GM13977 (cell line): Measurements from ENCODE around the gene TLN1.

Experiments
- DNase-seq: peaks from one replicate; pipeline ENCODE4 v3.0.0; 2012; ENCODE audit warnings: low spot score
- in situ Hi-C: fragments of 300-500 bp; cut with MboI; formaldehyde crosslinking; loops from one replicate; pipeline ENCODE4 v1.12.0; 2022; ENCODE audit warnings: low sequenced_read_pairs, low pct_unique_long_range_greater_than_20kb, mixed read lengths, inconsistent platforms; ENCODE audit not compliant: unreplicated experiment
- TF ChIP-seq, protein P1 (sequence below): IDR thresholded peaks from 2 replicates; pipeline ENCODE4 v1.5.1; 2012; ENCODE audit warnings: mild to moderate bottlenecking, control low read depth; ENCODE audit not compliant: insufficient read depth; ENCODE audit errors: extremely low read depth, missing control alignments

TLN1 gene

DNA sequence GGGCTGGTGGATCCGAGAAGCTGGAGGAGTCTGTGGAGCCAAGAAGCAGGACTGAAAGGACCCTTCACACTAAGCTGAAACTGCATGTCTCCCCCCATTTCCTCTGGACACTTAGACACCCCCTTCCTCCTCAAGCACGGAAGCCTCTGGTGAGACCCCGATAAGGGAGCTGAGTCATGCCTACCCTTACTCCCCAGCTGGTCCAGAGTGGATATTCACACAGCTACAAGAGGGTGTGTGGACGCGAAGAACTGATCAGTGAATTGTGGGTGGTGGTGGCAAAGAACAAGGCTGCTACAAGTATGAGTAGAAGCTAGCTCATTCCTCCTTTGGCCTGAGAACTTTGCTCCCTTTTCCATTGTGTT is 4.3 kb downstream of the TLN1 start:
- TF ChIP-seq, protein P1, sequence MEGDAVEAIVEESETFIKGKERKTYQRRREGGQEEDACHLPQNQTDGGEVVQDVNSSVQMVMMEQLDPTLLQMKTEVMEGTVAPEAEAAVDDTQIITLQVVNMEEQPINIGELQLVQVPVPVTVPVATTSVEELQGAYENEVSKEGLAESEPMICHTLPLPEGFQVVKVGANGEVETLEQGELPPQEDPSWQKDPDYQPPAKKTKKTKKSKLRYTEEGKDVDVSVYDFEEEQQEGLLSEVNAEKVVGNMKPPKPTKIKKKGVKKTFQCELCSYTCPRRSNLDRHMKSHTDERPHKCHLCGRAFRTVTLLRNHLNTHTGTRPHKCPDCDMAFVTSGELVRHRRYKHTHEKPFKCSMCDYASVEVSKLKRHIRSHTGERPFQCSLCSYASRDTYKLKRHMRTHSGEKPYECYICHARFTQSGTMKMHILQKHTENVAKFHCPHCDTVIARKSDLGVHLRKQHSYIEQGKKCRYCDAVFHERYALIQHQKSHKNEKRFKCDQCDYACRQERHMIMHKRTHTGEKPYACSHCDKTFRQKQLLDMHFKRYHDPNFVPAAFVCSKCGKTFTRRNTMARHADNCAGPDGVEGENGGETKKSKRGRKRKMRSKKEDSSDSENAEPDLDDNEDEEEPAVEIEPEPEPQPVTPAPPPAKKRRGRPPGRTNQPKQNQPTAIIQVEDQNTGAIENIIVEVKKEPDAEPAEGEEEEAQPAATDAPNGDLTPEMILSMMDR: no peak
- no peak for DNase-seq
- in situ Hi-C loops: loop anchor here (10.0 kb wide), 1 partner anchor 63 kb away; the partner anchor contains the start of gene ARHGEF39

DNA sequence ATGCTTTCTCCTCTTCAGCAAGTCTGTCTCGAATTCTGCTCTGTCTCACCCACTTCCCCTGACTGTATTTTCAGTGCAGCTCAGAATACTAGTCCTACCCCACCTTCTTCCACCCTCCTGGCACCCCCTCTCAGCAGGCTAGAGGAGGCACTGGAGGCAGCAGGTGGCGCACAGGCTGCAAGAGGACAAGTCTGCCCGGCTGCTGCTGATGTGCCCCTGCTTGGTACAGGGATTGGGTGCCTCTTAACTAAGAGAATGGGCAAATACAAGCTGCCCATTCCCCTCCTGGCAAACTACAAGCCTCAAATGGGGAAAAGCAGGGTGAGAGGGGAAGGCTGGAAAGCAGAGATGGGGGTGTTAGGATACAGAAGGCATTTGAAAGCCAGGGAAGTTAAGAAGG is 5.1 kb downstream of the TLN1 start:
- DNase-seq: no peak
- TF ChIP-seq, protein P1: peak; percentile 38
- in situ Hi-C loops: loop anchor here (10.0 kb wide), 1 partner anchor 62 kb away; the partner anchor contains the start of gene ARHGEF39

DNA sequence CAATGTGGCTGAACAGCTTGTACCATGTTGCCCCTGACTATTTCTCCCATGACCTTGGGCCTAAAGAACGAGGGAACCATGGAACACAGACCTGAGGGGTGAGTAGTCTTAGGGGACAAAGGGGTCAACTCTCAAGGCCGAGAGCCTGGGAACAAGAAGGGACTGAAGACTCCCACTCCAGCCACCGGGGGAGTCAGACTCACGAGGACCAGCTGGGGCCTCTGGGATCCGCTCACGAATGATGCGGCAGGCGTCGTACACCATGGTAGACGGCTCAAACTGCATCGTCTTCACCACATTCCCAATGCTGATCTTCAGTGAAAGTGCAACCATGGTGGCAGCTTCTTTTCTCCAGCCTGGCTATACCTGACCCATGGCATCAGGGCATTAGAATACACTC is 6.6 kb downstream of the TLN1 start:
- in situ Hi-C loops: loop anchor here (10.0 kb wide), 1 partner anchor 61 kb away; the partner anchor contains the start of gene ARHGEF39
- TF ChIP-seq, protein P1: no peak

DNA sequence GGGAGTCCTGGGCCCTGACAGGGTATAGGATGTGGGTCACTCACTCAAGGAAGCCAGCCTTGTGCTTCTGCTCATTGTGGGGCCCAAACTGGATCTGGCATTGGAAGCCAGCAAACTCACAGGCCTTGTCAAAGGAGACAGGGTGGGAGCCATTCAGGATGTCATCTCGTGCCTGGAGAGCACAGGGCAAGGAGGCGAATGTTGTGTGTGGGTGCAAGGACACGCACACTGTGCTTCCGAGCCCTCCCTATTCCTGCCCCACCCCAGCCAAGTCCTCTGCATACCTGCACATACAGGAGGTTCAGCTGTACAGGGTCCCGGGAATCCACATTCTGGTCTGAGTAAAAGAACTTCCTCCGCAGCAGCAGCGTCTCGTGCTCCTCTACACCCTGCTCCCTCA is 8.1 kb downstream of the TLN1 start:
- in situ Hi-C loops: loop anchor here (10.0 kb wide), 1 partner anchor 59 kb away; the partner anchor contains the start of gene ARHGEF39
- TF ChIP-seq, protein P1: no peak
- DNase-seq: no peak

More for the DNA sequence above, 6.6 kb downstream of the TLN1 start:
- no peak for DNase-seq

DNA sequence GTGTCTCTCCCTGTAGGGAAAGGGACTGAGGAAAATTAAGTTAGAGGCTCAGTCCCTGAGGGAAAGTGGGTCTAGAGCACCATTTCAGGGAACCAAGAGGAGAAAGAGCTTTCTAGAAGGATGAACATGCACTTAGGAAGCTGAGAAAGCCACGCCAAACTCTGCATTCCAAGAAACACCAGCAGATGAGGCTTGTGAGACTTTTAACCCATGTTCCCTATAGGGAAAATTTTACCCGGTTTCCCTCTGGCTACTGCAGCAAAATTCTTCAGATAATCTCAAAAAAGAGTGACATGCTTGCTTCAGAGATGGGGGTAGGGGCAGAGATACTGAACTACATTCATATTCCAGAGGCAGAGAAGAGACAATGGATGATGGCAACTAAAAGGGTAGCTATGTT is 8.6 kb downstream of the TLN1 start:
- TF ChIP-seq, protein P1: no peak
- in situ Hi-C loops: loop anchor here (10.0 kb wide), 1 partner anchor 59 kb away; the partner anchor contains the start of gene ARHGEF39

DNA sequence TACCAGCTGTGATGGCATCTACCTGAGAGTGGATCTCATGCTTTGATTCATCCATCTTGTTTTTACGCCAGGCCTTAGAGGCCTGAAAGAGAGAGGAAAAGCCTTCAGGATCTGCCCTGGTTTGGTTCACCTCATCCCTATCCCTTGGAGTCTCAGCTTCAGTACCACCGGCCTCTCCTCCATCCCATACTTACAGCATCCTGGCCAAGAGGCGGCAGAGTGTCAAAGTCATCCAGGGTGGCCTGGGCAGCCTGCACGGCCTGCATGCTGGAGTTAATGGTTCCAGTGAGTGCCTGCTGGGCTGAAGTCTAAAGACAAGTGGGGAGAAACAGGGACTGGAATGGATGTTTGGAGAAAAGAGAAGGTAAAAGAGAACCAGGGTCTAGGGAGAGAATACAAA is 12.4 kb downstream of the TLN1 start:
- in situ Hi-C loops: no loop called here
- no peak for DNase-seq
- TF ChIP-seq, protein P1: no peak

More for the DNA sequence above, 8.6 kb downstream of the TLN1 start:
- no peak for DNase-seq
